HEK293 (cell line): ENCODE measurements around the gene ELAVL1.
A peak's percentile ranks its signal among the peaks of the same experiment; 100 is the strongest.

Source experiments
- GLIS1 ChIP-seq: fragments of 450-650 bp; formaldehyde crosslinking; IDR thresholded peaks from 2 replicates; pipeline ENCODE4 v1.5.1; 2016; ENCODE audit warnings: missing biosample characterization, missing genetic modification characterization
- GLIS2 ChIP-seq: fragments of 450-650 bp; formaldehyde crosslinking; IDR thresholded peaks from 2 replicates; pipeline ENCODE4 v1.5.1; 2016; ENCODE audit warnings: missing biosample characterization, missing genetic modification characterization
- HOXD13 ChIP-seq: sonication (generic); formaldehyde crosslinking; IDR thresholded peaks from 2 replicates; pipeline ENCODE4 v1.8.0; 2022; ENCODE audit warnings: missing genetic modification reagents, borderline replicate concordance
- IKZF3 ChIP-seq: fragments of 450-650 bp; IDR thresholded peaks from 2 replicates; pipeline ENCODE4 v1.5.0; 2018; ENCODE audit warnings: missing biosample characterization, mild to moderate bottlenecking, missing genetic modification characterization, moderate library complexity
- KLF8 ChIP-seq: fragments of 450-650 bp; formaldehyde crosslinking; IDR thresholded peaks from 2 replicates; pipeline ENCODE4 v1.5.1; 2016; ENCODE audit warnings: missing biosample characterization, missing genetic modification characterization
- KLF9 ChIP-seq: fragments of 450-650 bp; formaldehyde crosslinking; IDR thresholded peaks from 2 replicates; pipeline ENCODE4 v1.5.1; 2016; ENCODE audit warnings: missing biosample characterization, missing genetic modification characterization, low read depth
- MEIS1 ChIP-seq: sonication (generic); formaldehyde crosslinking; IDR thresholded peaks from 2 replicates; pipeline ENCODE4 v1.8.1; 2022; ENCODE audit warnings: missing genetic modification reagents, mild to moderate bottlenecking, borderline replicate concordance
- REPIN1 ChIP-seq: fragments of 450-650 bp; formaldehyde crosslinking; IDR thresholded peaks from 2 replicates; pipeline ENCODE4 v1.5.1; 2017; ENCODE audit warnings: missing biosample characterization, missing genetic modification characterization, low read depth
- SALL2 ChIP-seq: fragments of 450-650 bp; formaldehyde crosslinking; IDR thresholded peaks from 2 replicates; pipeline ENCODE4 v1.5.0; 2017; ENCODE audit warnings: missing biosample characterization, mild to moderate bottlenecking, missing genetic modification characterization, borderline replicate concordance
- SCRT2 ChIP-seq: fragments of 450-650 bp; formaldehyde crosslinking; IDR thresholded peaks from 2 replicates; pipeline ENCODE4 v1.5.1; 2016; ENCODE audit warnings: missing biosample characterization, missing genetic modification characterization
- TCF7L2 ChIP-seq: IDR thresholded peaks from 2 replicates; pipeline ENCODE4 v1.6.1; 2011; ENCODE audit warnings: low read depth, mild to moderate bottlenecking, inconsistent platforms, low read length, moderate library complexity, borderline replicate concordance
- YY1 ChIP-seq: fragments of 450-650 bp; formaldehyde crosslinking; IDR thresholded peaks from 2 replicates; pipeline ENCODE4 v1.5.1; 2018; ENCODE audit warnings: missing biosample characterization, missing genetic modification characterization
- ZBTB21 ChIP-seq: fragments of 450-650 bp; formaldehyde crosslinking; IDR thresholded peaks from 2 replicates; pipeline ENCODE4 v1.5.1; 2017; ENCODE audit warnings: missing biosample characterization, missing genetic modification characterization
- ZBTB7A ChIP-seq: fragments of 450-650 bp; formaldehyde crosslinking; IDR thresholded peaks from 2 replicates; pipeline ENCODE4 v1.5.1; 2016; ENCODE audit warnings: low read depth, missing biosample characterization, missing genetic modification characterization
- ZFP3 ChIP-seq: fragments of 450-650 bp; formaldehyde crosslinking; IDR thresholded peaks from 2 replicates; pipeline ENCODE4 v1.5.1; 2016; ENCODE audit warnings: low read depth, missing biosample characterization, missing genetic modification characterization
- ZNF155 ChIP-seq: fragments of 450-650 bp; formaldehyde crosslinking; IDR thresholded peaks from 2 replicates; pipeline ENCODE4 v1.5.1; 2016; ENCODE audit warnings: missing biosample characterization, missing genetic modification characterization
- ZNF175 ChIP-seq: fragments of 450-650 bp; formaldehyde crosslinking; IDR thresholded peaks from 2 replicates; pipeline ENCODE4 v1.5.1; 2016; ENCODE audit warnings: missing biosample characterization, missing genetic modification characterization
- ZNF184 ChIP-seq: fragments of 450-650 bp; IDR thresholded peaks from 2 replicates; pipeline ENCODE4 v1.5.1; 2018; ENCODE audit warnings: missing biosample characterization, mild to moderate bottlenecking, missing genetic modification characterization
- ZNF23 ChIP-seq: fragments of 450-650 bp; formaldehyde crosslinking; IDR thresholded peaks from 2 replicates; pipeline ENCODE4 v1.5.1; 2016; ENCODE audit warnings: missing biosample characterization, missing genetic modification characterization, borderline replicate concordance
- ZNF24 ChIP-seq: fragments of 450-650 bp; formaldehyde crosslinking; IDR thresholded peaks from 2 replicates; pipeline ENCODE4 v1.5.1; 2016; ENCODE audit warnings: missing biosample characterization, missing genetic modification characterization
- ZNF26 ChIP-seq: fragments of 450-650 bp; formaldehyde crosslinking; IDR thresholded peaks from 2 replicates; pipeline ENCODE4 v1.5.1; 2016; ENCODE audit warnings: missing biosample characterization, missing genetic modification characterization
- ZNF324 ChIP-seq: fragments of 450-650 bp; formaldehyde crosslinking; IDR thresholded peaks from 2 replicates; pipeline ENCODE4 v1.5.1; 2016; ENCODE audit warnings: missing biosample characterization, missing genetic modification characterization
- ZNF341 ChIP-seq: fragments of 450-650 bp; formaldehyde crosslinking; IDR thresholded peaks from 2 replicates; pipeline ENCODE4; 2016; ENCODE audit warnings: low read depth, missing biosample characterization, missing genetic modification characterization
- ZNF366 ChIP-seq: fragments of 450-650 bp; formaldehyde crosslinking; conservative IDR thresholded peaks from 2 replicates; pipeline ENCODE4 v1.5.1; 2016; ENCODE audit warnings: missing biosample characterization, missing genetic modification characterization
- ZNF404 ChIP-seq: fragments of 450-650 bp; formaldehyde crosslinking; IDR thresholded peaks from 2 replicates; pipeline ENCODE4 v1.5.1; 2017; ENCODE audit warnings: missing biosample characterization, missing genetic modification characterization
- ZNF48 ChIP-seq: fragments of 450-650 bp; formaldehyde crosslinking; IDR thresholded peaks from 2 replicates; pipeline ENCODE4 v1.5.1; 2016; ENCODE audit warnings: missing biosample characterization, missing genetic modification characterization
- ZNF529 ChIP-seq: fragments of 450-650 bp; formaldehyde crosslinking; IDR thresholded peaks from 2 replicates; pipeline ENCODE4 v1.5.1; 2017; ENCODE audit warnings: missing genetic modification characterization, missing biosample characterization; ENCODE audit not compliant: insufficient replicate concordance
- ZNF530 ChIP-seq: fragments of 450-650 bp; formaldehyde crosslinking; IDR thresholded peaks from 2 replicates; pipeline ENCODE4 v1.5.1; 2016; ENCODE audit warnings: low read depth, missing biosample characterization, missing genetic modification characterization
- ZNF555 ChIP-seq: fragments of 450-650 bp; formaldehyde crosslinking; conservative IDR thresholded peaks from 2 replicates; pipeline ENCODE4 v1.5.1; 2017; ENCODE audit warnings: missing biosample characterization, mild to moderate bottlenecking, missing genetic modification characterization, inconsistent platforms
- ZNF600 ChIP-seq: fragments of 450-650 bp; formaldehyde crosslinking; IDR thresholded peaks from 2 replicates; pipeline ENCODE4 v1.5.1; 2016; ENCODE audit warnings: missing biosample characterization, missing genetic modification characterization
- ZNF768 ChIP-seq: fragments of 450-650 bp; formaldehyde crosslinking; IDR thresholded peaks from 2 replicates; pipeline ENCODE4 v1.5.1; 2018; ENCODE audit warnings: missing biosample characterization, mild to moderate bottlenecking, missing genetic modification characterization
- ZNF792 ChIP-seq: fragments of 450-650 bp; formaldehyde crosslinking; IDR thresholded peaks from 2 replicates; pipeline ENCODE4 v1.5.1; 2016; ENCODE audit warnings: missing biosample characterization, missing genetic modification characterization
- ZSCAN16 ChIP-seq: fragments of 450-650 bp; formaldehyde crosslinking; IDR thresholded peaks from 2 replicates; pipeline ENCODE4 v1.5.1; 2016; ENCODE audit warnings: missing biosample characterization, missing genetic modification characterization
- TF ChIP-seq, protein P1 (sequence below): fragments of 450-650 bp; formaldehyde crosslinking; IDR thresholded peaks from 2 replicates; pipeline ENCODE4 v1.5.1; 2016; ENCODE audit warnings: missing biosample characterization, missing genetic modification characterization
- TF ChIP-seq, protein P2 (sequence below): fragments of 450-650 bp; formaldehyde crosslinking; IDR thresholded peaks from 2 replicates; pipeline ENCODE4 v1.5.1; 2016; ENCODE audit warnings: missing biosample characterization, missing genetic modification characterization
- TF ChIP-seq, protein P3 (sequence below): fragments of 450-650 bp; formaldehyde crosslinking; IDR thresholded peaks from 2 replicates; pipeline ENCODE4 v1.5.1; 2016; ENCODE audit warnings: missing biosample characterization, missing genetic modification characterization
- TF ChIP-seq, protein P4 (sequence below): fragments of 450-650 bp; formaldehyde crosslinking; IDR thresholded peaks from 2 replicates; pipeline ENCODE4 v1.5.1; 2016; ENCODE audit warnings: missing biosample characterization, missing genetic modification characterization

ELAVL1 gene

DNA sequence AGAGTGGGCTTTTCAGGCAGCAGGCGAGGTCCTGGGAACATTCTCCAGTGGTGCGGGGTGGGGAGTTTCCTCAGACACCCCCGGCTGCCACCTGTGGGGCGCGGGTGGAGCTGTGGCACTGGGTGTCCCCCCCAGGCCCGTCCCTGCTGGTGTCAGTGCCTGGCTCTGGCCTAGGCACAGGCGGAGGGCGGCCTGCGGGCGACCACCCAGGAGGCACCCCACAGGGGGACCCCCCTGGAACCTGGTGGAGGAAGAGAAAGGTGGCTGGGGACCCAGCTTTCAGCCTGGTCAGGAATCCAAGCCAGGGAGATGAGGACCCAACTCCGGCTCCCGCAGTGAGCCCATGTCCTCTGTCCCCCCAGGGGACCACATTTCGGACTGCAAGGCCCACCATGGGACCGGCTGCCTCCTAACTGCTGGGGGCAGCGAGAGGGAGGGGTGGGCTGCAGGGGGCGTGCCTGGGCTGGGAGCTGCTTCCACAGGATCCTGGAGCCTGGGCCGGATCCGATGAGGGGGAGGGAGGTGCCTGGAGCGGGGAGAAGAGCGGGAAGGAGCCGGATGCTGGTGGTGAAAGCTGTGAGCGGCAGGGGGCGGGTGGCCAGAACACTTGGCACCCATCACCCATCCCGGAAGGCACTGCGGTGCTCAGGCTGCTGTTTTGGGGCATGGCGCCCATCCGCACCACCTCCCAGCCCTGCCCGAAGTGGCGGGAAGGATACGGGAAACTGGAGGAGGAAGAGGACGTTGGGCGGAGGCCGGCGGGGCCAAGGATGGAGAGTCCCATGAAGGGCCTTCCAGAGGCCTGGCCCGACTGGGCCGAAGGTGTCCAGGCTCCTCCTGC is 74.0 kb downstream of the ELAVL1 start (continued):
- TF ChIP-seq ZNF155 (tag by site-specific recombination) = no peak
- TF ChIP-seq ZBTB21 (tag by site-specific recombination) = no peak
- TF ChIP-seq GLIS1 (tag by site-specific recombination) = peak; percentile 95
- TF ChIP-seq ZNF48 (tag by site-specific recombination) = no peak
- no peak for TF ChIP-seq ZNF555 (tag by site-specific recombination)
- TF ChIP-seq SALL2 (tag by site-specific recombination) = no peak
- no peak for TF ChIP-seq ZNF24 (tag by site-specific recombination)
- TF ChIP-seq, protein P1, sequence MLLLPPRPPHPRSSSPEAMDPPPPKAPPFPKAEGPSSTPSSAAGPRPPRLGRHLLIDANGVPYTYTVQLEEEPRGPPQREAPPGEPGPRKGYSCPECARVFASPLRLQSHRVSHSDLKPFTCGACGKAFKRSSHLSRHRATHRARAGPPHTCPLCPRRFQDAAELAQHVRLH = no peak
- no peak for TF ChIP-seq ZNF768 (tag by site-specific recombination)
- TF ChIP-seq MEIS1 (CRISPR knock-in tag) = no peak
- no peak for TF ChIP-seq REPIN1 (tag by site-specific recombination)
- TF ChIP-seq ZNF530 (tag by site-specific recombination) = no peak
- TF ChIP-seq ZNF341 (tag by site-specific recombination) = peak; percentile 29; the same call in 1 of the 2 replicates
- TF ChIP-seq, protein P2, sequence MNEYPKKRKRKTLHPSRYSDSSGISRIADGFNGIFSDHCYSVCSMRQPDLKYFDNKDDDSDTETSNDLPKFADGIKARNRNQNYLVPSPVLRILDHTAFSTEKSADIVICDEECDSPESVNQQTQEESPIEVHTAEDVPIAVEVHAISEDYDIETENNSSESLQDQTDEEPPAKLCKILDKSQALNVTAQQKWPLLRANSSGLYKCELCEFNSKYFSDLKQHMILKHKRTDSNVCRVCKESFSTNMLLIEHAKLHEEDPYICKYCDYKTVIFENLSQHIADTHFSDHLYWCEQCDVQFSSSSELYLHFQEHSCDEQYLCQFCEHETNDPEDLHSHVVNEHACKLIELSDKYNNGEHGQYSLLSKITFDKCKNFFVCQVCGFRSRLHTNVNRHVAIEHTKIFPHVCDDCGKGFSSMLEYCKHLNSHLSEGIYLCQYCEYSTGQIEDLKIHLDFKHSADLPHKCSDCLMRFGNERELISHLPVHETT (tag by site-specific recombination) = no peak
- no peak for TF ChIP-seq ZNF324 (tag by site-specific recombination)
- TF ChIP-seq TCF7L2 = no peak
- TF ChIP-seq, protein P3, sequence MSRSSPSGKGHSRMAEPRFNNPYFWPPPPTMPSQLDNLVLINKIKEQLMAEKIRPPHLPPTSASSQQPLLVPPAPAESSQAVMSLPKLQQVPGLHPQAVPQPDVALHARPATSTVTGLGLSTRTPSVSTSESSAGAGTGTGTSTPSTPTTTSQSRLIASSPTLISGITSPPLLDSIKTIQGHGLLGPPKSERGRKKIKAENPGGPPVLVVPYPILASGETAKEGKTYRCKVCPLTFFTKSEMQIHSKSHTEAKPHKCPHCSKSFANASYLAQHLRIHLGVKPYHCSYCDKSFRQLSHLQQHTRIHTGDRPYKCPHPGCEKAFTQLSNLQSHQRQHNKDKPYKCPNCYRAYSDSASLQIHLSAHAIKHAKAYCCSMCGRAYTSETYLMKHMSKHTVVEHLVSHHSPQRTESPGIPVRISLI (tag by site-specific recombination) = no peak
- no peak for TF ChIP-seq ZFP3 (tag by site-specific recombination)
- TF ChIP-seq ZNF26 (tag by site-specific recombination) = no peak
- TF ChIP-seq SCRT2 = 0 out of 2 replicates have a peak, but pooled peaks have one; percentile 29
- no peak for TF ChIP-seq ZNF529
- TF ChIP-seq, protein P4, sequence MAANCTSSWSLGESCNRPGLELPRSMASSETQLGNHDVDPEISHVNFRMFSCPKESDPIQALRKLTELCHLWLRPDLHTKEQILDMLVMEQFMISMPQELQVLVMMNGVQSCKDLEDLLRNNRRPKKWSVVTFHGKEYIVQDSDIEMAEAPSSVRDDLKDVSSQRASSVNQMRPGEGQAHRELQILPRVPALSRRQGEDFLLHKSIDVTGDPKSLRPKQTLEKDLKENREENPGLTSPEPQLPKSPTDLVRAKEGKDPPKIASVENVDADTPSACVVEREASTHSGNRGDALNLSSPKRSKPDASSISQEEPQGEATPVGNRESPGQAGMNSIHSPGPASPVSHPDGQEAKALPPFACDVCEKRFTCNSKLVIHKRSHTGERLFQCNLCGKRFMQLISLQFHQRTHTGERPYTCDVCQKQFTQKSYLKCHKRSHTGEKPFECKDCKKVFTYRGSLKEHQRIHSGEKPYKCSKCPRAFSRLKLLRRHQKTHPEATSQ = no peak
- 0 out of 2 replicates have a peak, but pooled peaks have one; percentile 11 for TF ChIP-seq KLF8 (tag by site-specific recombination)
- TF ChIP-seq ZNF600 = 0 out of 2 replicates have a peak, but pooled peaks have one; percentile 14
- TF ChIP-seq HOXD13 (CRISPR knock-in tag) = no peak
- no peak for TF ChIP-seq ZNF175 (tag by site-specific recombination)
- no peak for TF ChIP-seq ZNF23
- TF ChIP-seq IKZF3 = no peak
- TF ChIP-seq ZNF366 (tag by site-specific recombination) = no peak
- no peak for TF ChIP-seq ZSCAN16
- no peak for TF ChIP-seq ZNF792
- no peak for TF ChIP-seq ZNF404 (tag by site-specific recombination)
- TF ChIP-seq ZNF184 = no peak
- no peak for TF ChIP-seq ZBTB7A
- no peak for TF ChIP-seq YY1 (tag by site-specific recombination)
- TF ChIP-seq KLF9 (tag by site-specific recombination) = no peak
- peak; percentile 69 for TF ChIP-seq GLIS2 (tag by site-specific recombination)
